Erythroblast (primary cell): ENCODE measurements around the gene PPP4R1.

ENCODE experiments used
- GATA1 ChIP-seq: IDR thresholded peaks from 2 replicates; pipeline ENCODE4 v1.6.1; 2011; ENCODE audit warnings: low read depth, mild to moderate bottlenecking, control low read depth, low read length, moderate library complexity
- POLR2A ChIP-seq: IDR thresholded peaks from 2 replicates; pipeline ENCODE4 v1.6.1; 2011; ENCODE audit warnings: mild to moderate bottlenecking, low read length

GRCh38 chr18:9549405-9549804 lies 65.0 kb downstream of the PPP4R1 start:
- TF ChIP-seq POLR2A (no peak), GATA1 (no peak)
